Aorta (tissue), 5 donors: ENCODE results near the gene SLC22A12. TPM values are rescaled to one million over a fixed set of nuclear protein-coding genes. Genes with fewer than 3 reads are reported as not detected.

Experiments used
- ATAC-seq: fragments of 200-7000 bp; cut with Tn5 transposase; one replicate; pipeline ENCODE4 v1.9.1; 2022; ENCODE audit warnings: moderate library complexity; ENCODE audit not compliant: low FRiP score
- DNase-seq, 2 donors: peaks; one replicate each; pipeline ENCODE4 v3.0.0-alpha.2; 2020
- H3K27ac ChIP-seq, 2 donors: one replicate each; pipeline ENCODE4 v1.5.1; 2013; ENCODE audit warnings: low read length in 2 of 2, mild to moderate bottlenecking in 2 of 2, moderate library complexity in 2 of 2, control low read depth in 1 of 2, inconsistent platforms in 1 of 2, low read depth in 1 of 2
- H3K27me3 ChIP-seq, 2 donors: one replicate each; pipeline ENCODE4 v1.6.1; 2013; ENCODE audit warnings: control low read depth in 1 of 2, low read length in 1 of 2, mild to moderate bottlenecking in 1 of 2, moderate library complexity in 1 of 2; ENCODE audit not compliant: insufficient read depth in 2 of 2, control insufficient read depth in 1 of 2
- H3K36me3 ChIP-seq, 2 donors: one replicate each; pipeline ENCODE4 v1.6.1; 2013; ENCODE audit warnings: control low read depth in 1 of 2, low read length in 1 of 2, mild to moderate bottlenecking in 1 of 2; ENCODE audit not compliant: insufficient read depth in 2 of 2, control insufficient read depth in 1 of 2
- H3K4me1 ChIP-seq, 2 donors: one replicate each; pipeline ENCODE4 v1.6.1; 2013; ENCODE audit warnings: low read length in 2 of 2, control low read depth in 1 of 2, mild to moderate bottlenecking in 1 of 2, moderate library complexity in 1 of 2; ENCODE audit not compliant: insufficient read depth in 2 of 2, control insufficient read depth in 1 of 2
- H3K4me3 ChIP-seq, 2 donors: one replicate each; pipeline ENCODE4 v1.5.1; 2013; ENCODE audit warnings: low read length in 2 of 2, control low read depth in 1 of 2, mild to moderate bottlenecking in 1 of 2
- H3K9me3 ChIP-seq: one replicate; pipeline ENCODE4 v1.6.1; 2013; ENCODE audit warnings: mild to moderate bottlenecking, low read length; ENCODE audit not compliant: control insufficient read depth
- WGBS, 2 donors: extraction: QIAGEN DNeasy Blood & Tissue Kit; methylation state at CpG; one replicate each; pipeline ENCODE4 v1.1.7; 2013; 5-methylcytosine and 5-hydroxymethylcytosine counted together
- intact Hi-C, 2 donors: fragments of 100-400 bp; cut with DNase I; formaldehyde crosslinking; loops; one replicate each; pipeline versions ENCODE4 v1.14.2 to v1.15.0; 2022
- polyA plus RNA-seq, 2 donors: library from polyadenylated mRNA; stranded (reverse); fragments of 200-250 nt; gene quantifications; one replicate each; pipeline ENCODE4 v1.2.3, GENCODE V29; 2013
- total RNA-seq, 2 donors: library from RNA; stranded (reverse); fragmentation: NEBNext Ultra II Directional; extraction: Animal tissue kit (Norgen Biotek cat#: 25700); gene quantifications; one replicate each; pipeline ENCODE4 v1.2.1, GENCODE V29; 2021
- donor health status: healthy with polysubstance abuse.
- donor health status: Bipolar disorder and iron deficiency.
- donor health status: DM: no; HTN: no; CAD: no.
- donor health status: DM: no; HTN: no; CAD: no.
- donor health status: DM: yes; HTN: yes; CAD: no.

Gene SLC22A12
- total and polyA plus RNA-seq, 4 donors, result not detected

GRCh38 chr11:64577202-64577601 lies 13.8 kb upstream of the SLC22A12 start:
- no peak for DNase-seq
- Histone ChIP-seq H3K4me1 (no peaks in the 10 kb centered on the region), H3K36me3 (no peaks in the 10 kb centered on the region), H3K27me3 (no peaks in the 10 kb centered on the region), H3K27ac (no peak overlapping the region), H3K9me3 (no peaks in the 10 kb centered on the region), H3K4me3 (no peak overlapping the region)
- 95 to 96% methylated on average over 6 of the region's 6 CpGs for WGBS, 2 donors
- intact Hi-C loops, result no loop called here
- ATAC-seq, result no peak

GRCh38 chr11:64580412-64580811 lies 10.6 kb upstream of the SLC22A12 start:
- Histone ChIP-seq H3K9me3 (no peaks in the 10 kb centered on the region), H3K4me1 (no peaks in the 10 kb centered on the region), H3K27me3 (no peaks in the 10 kb centered on the region), H3K4me3 (no peak overlapping the region), H3K27ac (no peak overlapping the region), H3K36me3 (no peaks in the 10 kb centered on the region)
- DNase-seq, result peak; percentile 37 to 74
- intact Hi-C loops, result no loop called here
- WGBS, 2 donors, result 3 to 5% methylated on average over 7 of the region's 7 CpGs
- no peak for ATAC-seq

GRCh38 chr11:64581057-64581523 lies 9.9 kb upstream of the SLC22A12 start:
- Histone ChIP-seq H3K9me3 (no peaks in the 10 kb centered on the region), H3K4me1 (no peaks in the 10 kb centered on the region), H3K36me3 (no peaks in the 10 kb centered on the region), H3K4me3 (no peak overlapping the region), H3K27ac (no peak overlapping the region), H3K27me3 (no peaks in the 10 kb centered on the region)
- DNase-seq, result peak; percentile 37 to 60
- ATAC-seq, result no peak
- WGBS, 2 donors, result 85 to 91% methylated on average over 17 of the region's 17 CpGs
- intact Hi-C loops, result no loop called here

- H3K27ac ChIP-seq, result no peak overlapping the region
- no peaks in the 10 kb centered on the region for H3K9me3 ChIP-seq
- ATAC-seq (no peak), DNase-seq (peak; percentile 29 to 56)
- H3K4me1 ChIP-seq, result no peaks in the 10 kb centered on the region
- 95 to 99% methylated on average over 15 of the region's 15 CpGs for WGBS, 2 donors
- no peaks in the 10 kb centered on the region for H3K27me3 ChIP-seq
- no peaks in the 10 kb centered on the region for H3K36me3 ChIP-seq
- intact Hi-C loops, result no loop called here
- H3K4me3 ChIP-seq, result no peak overlapping the region
Measured at GRCh38 chr11:64582885-64583284, 8.1 kb upstream of the SLC22A12 start.

- DNase-seq (peak; percentile 31 to 67), ATAC-seq (no peak)
- H3K9me3 ChIP-seq, result no peaks in the 10 kb centered on the region
- H3K27ac ChIP-seq, result no peak overlapping the region
- H3K27me3 ChIP-seq, result no peaks in the 10 kb centered on the region
- intact Hi-C loops, result no loop called here
- 90 to 93% methylated on average over 28 of the region's 28 CpGs for WGBS, 2 donors
- no peak overlapping the region for H3K4me3 ChIP-seq
- no peaks in the 10 kb centered on the region for H3K36me3 ChIP-seq
- no peaks in the 10 kb centered on the region for H3K4me1 ChIP-seq
Measured at GRCh38 chr11:64583296-64584262, 7.4 kb upstream of the SLC22A12 start.

- intact Hi-C loops, result no loop called here
- Histone ChIP-seq H3K4me3 (no peak overlapping the region), H3K27me3 (no peaks in the 10 kb centered on the region), H3K9me3 (no peaks in the 10 kb centered on the region), H3K4me1 (no peaks in the 10 kb centered on the region), H3K27ac (no peak overlapping the region), H3K36me3 (no peaks in the 10 kb centered on the region)
- no peak for DNase-seq
- WGBS, 2 donors, result 94 to 97% methylated on average over 8 of the region's 8 CpGs
- no peak for ATAC-seq
Measured at GRCh38 chr11:64585150-64585549, 5.9 kb upstream of the SLC22A12 start.

- H3K4me1 ChIP-seq, result no peaks in the 10 kb centered on the region
- no peak overlapping the region for H3K4me3 ChIP-seq
- no peaks in the 10 kb centered on the region for H3K27me3 ChIP-seq
- no peaks in the 10 kb centered on the region for H3K9me3 ChIP-seq
- intact Hi-C loops, result no loop called here
- H3K36me3 ChIP-seq, result no peaks in the 10 kb centered on the region
- ATAC-seq, result no peak
- no peak for DNase-seq
- H3K27ac ChIP-seq, result no peak overlapping the region
Measured at GRCh38 chr11:64586366-64586765, 4.7 kb upstream of the SLC22A12 start.

- Histone ChIP-seq H3K27ac (no peak overlapping the region), H3K4me3 (no peak overlapping the region), H3K27me3 (no peaks in the 10 kb centered on the region), H3K9me3 (no peaks in the 10 kb centered on the region), H3K36me3 (no peaks in the 10 kb centered on the region), H3K4me1 (no peaks in the 10 kb centered on the region)
- intact Hi-C loops, result no loop called here
- WGBS, 2 donors, result 96 to 97% methylated on average over 2 of the region's 2 CpGs
- no peak for DNase-seq
- no peak for ATAC-seq
Measured at GRCh38 chr11:64588701-64589100, 2.3 kb upstream of the SLC22A12 start.
